B cell (primary cell): ENCODE measurements around the gene PXMP2. TPM values are rescaled to one million over a fixed set of nuclear protein-coding genes. Genes with fewer than 3 reads are reported as not detected.

ENCODE experiments used
- ATAC-seq: fragments of 200-7000 bp; cut with Tn5 transposase; one replicate; pipeline ENCODE4 v1.10.0; 2021; ENCODE audit warnings: low read depth, mild to moderate bottlenecking, moderate number of reproducible peaks, moderate library complexity
- CTCF ChIA-PET: fragments of 350-600 bp; sonication (Branson Sonifier 250); formaldehyde crosslinking; loops from one replicate; lab custom pipeline; 2021; ENCODE audit warnings: antibody characterized with exemption, inconsistent platforms; lab: Charles Lee
- POLR2A ChIA-PET: fragments of 350-600 bp; sonication (Branson Sonifier 250); formaldehyde crosslinking; loops from one replicate; lab custom pipeline; 2021; ENCODE audit warnings: antibody characterized with exemption; lab: Charles Lee
- DNase-seq: peaks from one replicate; pipeline ENCODE4 v3.0.0; 2013
- H2AFZ ChIP-seq: 2 replicates; pipeline ENCODE4 v1.6.1; 2012; ENCODE audit warnings: mild to moderate bottlenecking, low read depth, low read length; ENCODE audit not compliant: insufficient read depth, poor library complexity, severe bottlenecking
- H3K27ac ChIP-seq, 2 donors: 1 replicate in 1 of 2; 2 replicates in 1 of 2; pipeline ENCODE4 v1.5.1; 2012 to 2013; ENCODE audit warnings: low read length in 2 of 2, mild to moderate bottlenecking in 2 of 2, moderate library complexity in 1 of 2
- H3K27me3 ChIP-seq, 4 experiments: fragments of 200-600 bp in 1 of 4; sonication (generic) in 1 of 4; replicated peaks in 1 of 4; 1 replicate in 2 of 4; 2 replicates in 2 of 4; pipeline versions ENCODE4 v1.6.1 to v1.7.0; 2013 to 2016; ENCODE audit warnings: low read length in 3 of 4, mild to moderate bottlenecking in 2 of 4, mixed read lengths in 1 of 4, moderate library complexity in 1 of 4; ENCODE audit not compliant: insufficient read depth in 4 of 4, control insufficient read depth in 3 of 4; ENCODE audit errors: control extremely low read depth in 1 of 4
- H3K36me3 ChIP-seq, 2 experiments: replicated peaks in 1 of 2; 1 replicate in 1 of 2; 2 replicates in 1 of 2; pipeline versions ENCODE4 v1.6.1 to v1.7.1; 2013; ENCODE audit warnings: low read length in 1 of 2; ENCODE audit not compliant: insufficient read depth in 2 of 2, control insufficient read depth in 1 of 2; ENCODE audit errors: control extremely low read depth in 1 of 2, extremely low read depth in 1 of 2
- H3K4me1 ChIP-seq, 2 donors: fragments of 200-600 bp in 1 of 2; sonication (generic) in 1 of 2; 1 replicate in 1 of 2; 2 replicates in 1 of 2; pipeline versions ENCODE4 v1.5.1 to v1.6.1; 2013 to 2017; ENCODE audit warnings: low read length in 2 of 2; ENCODE audit not compliant: control insufficient read depth in 2 of 2, insufficient read depth in 2 of 2
- H3K4me2 ChIP-seq: replicated peaks from 2 replicates; pipeline ENCODE3; 2012; ENCODE audit warnings: mild to moderate bottlenecking, low read depth, low read length; ENCODE audit not compliant: poor library complexity, severe bottlenecking
- H3K4me3 ChIP-seq, 5 experiments: fragments of 200-600 bp in 1 of 5; sonication (generic) in 1 of 5; 1 replicate in 3 of 5; 2 replicates in 2 of 5; pipeline versions ENCODE4 v1.5.1 to v1.7.0; 2011 to 2016; ENCODE audit warnings: low read length in 4 of 5, mild to moderate bottlenecking in 4 of 5, low read depth in 2 of 5, control low read depth in 1 of 5, moderate library complexity in 1 of 5; ENCODE audit not compliant: insufficient read depth in 1 of 5; ENCODE audit errors: control extremely low read depth in 1 of 5, extremely low read depth in 1 of 5
- H3K79me2 ChIP-seq: fragments of 200-600 bp; sonication (generic); one replicate; pipeline ENCODE4 v1.6.0; 2016; ENCODE audit warnings: low read length; ENCODE audit not compliant: control insufficient read depth, insufficient read depth
- H3K9ac ChIP-seq: fragments of 200-600 bp; sonication (generic); 2 replicates; pipeline ENCODE4 v1.6.1; 2017; ENCODE audit warnings: mild to moderate bottlenecking, low read length, moderate library complexity
- H3K9me3 ChIP-seq, 3 donors: one replicate each; pipeline versions ENCODE4 v1.6.1 to v1.7.1; 2013; ENCODE audit warnings: low read length in 2 of 3; ENCODE audit not compliant: control insufficient read depth in 2 of 3, insufficient read depth in 1 of 3; ENCODE audit errors: control extremely low read depth in 1 of 3
- H4K20me1 ChIP-seq: 2 replicates; pipeline ENCODE4 v1.6.0; 2012; ENCODE audit warnings: mild to moderate bottlenecking, low read length; ENCODE audit not compliant: insufficient read depth, control insufficient read depth, poor library complexity, severe bottlenecking
- H3K27ac Mint-ChIP-seq: one replicate; pipeline ENCODE4 v1.8.0; 2021; ENCODE audit warnings: mixed read lengths
- H3K27me3 Mint-ChIP-seq: one replicate; pipeline ENCODE4 v1.8.0; 2021; ENCODE audit warnings: mixed read lengths
- H3K4me1 Mint-ChIP-seq: one replicate; pipeline ENCODE4 v1.8.0; 2021; ENCODE audit warnings: mixed read lengths
- H3K4me3 Mint-ChIP-seq: one replicate; pipeline ENCODE4 v1.8.0; 2021; ENCODE audit warnings: mixed read lengths
- H3K9me3 Mint-ChIP-seq: one replicate; pipeline ENCODE4 v1.8.0; 2022; ENCODE audit warnings: mixed read lengths; ENCODE audit not compliant: insufficient read depth
- EZH2 ChIP-seq: IDR thresholded peaks from 2 replicates; pipeline ENCODE4 v1.6.1; 2012; ENCODE audit warnings: borderline replicate concordance, low read depth, mild to moderate bottlenecking, moderate library complexity, low read length; ENCODE audit not compliant: insufficient read depth, poor library complexity, severe bottlenecking
- WGBS: methylation state at CpG from one replicate; pipeline ENCODE4 v1.1.5; 2013; ENCODE audit warnings: missing lambda C conversion rate; ENCODE audit not compliant: insufficient coverage; 5-methylcytosine and 5-hydroxymethylcytosine counted together
- intact Hi-C: fragments of 100-400 bp; cut with micrococcal nuclease; formaldehyde crosslinking; loops from one replicate; pipeline ENCODE4 v1.10.0; 2022
- polyA plus RNA-seq: library from polyadenylated mRNA; depleted of rRNA; stranded (reverse); fragments of >200 nt; gene quantifications from 2 replicates; pipeline ENCODE4 v1.2.3, GENCODE V29; 2012
- total RNA-seq, 2 donors: library from RNA; stranded (reverse); fragments of 120-200 nt in 1 of 2; gene quantifications; 1 replicate in 1 of 2; 2 replicates in 1 of 2; pipeline versions ENCODE4 v1.2.3 to v1.2.4, GENCODE V29; 2013 to 2022
- TF ChIP-seq, protein P1 (sequence below): fragments of 200-600 bp; IDR thresholded peaks from one replicate; pipeline ENCODE4 v1.8.0; 2022; ENCODE audit warnings: antibody characterized with exemption, mild to moderate bottlenecking

Gene PXMP2
- total and polyA plus RNA-seq, 2 donors (not counting 1 experiment from before 2014, with no cell fraction given) = 4.3 to 10.2 TPM

DNA sequence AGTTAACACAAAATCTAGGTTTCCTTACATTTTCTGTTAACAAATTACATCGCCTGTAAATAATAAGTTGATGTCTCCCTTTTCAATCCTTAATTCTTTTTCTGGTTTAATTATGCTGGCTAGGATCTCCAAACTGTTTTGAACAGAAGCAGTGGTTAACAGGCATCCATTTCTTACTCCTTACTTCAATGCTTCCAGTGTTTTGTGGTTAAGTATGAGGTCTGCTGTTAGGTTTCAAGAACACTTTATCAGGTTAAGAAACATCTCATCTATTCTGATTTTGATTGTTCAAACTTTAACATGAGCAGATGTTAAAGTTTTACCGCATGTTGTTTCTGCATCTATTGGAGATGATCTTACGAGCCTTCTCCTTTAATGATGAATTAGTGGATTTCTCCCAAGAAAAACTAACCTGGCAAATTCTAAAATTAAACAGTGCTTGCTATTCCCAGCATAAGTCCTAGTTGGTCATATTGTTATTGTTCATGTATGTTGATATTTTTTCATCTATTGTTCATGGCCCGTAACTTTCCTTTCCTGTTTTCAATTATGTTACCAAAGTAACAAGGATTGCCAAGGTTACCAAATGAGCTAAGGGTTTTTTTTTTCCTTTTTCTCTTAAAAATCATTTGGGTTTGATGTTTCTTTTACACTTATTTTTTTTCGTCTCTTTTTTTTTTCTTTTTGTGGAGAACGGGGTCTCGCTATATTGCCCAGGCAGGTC, 33.7 kb upstream of the PXMP2 start:
- H3K9ac ChIP-seq = no peak overlapping the region
- H3K4me1 Mint-ChIP-seq = no peaks in the 10 kb centered on the region
- no peak overlapping the region for H2AFZ ChIP-seq
- ChIA-PET CTCF (no interaction called here), POLR2A (no interaction called here)
- no peaks in the 10 kb centered on the region for H3K9me3 Mint-ChIP-seq
- H3K4me2 ChIP-seq = no peak overlapping the region
- no peaks in the 10 kb centered on the region for H3K9me3 ChIP-seq
- no peaks in the 10 kb centered on the region for H3K79me2 ChIP-seq
- WGBS = no CpG with 5 or more reads among the region's 7 CpGs
- H4K20me1 ChIP-seq = no peaks in the 10 kb centered on the region
- H3K4me3 Mint-ChIP-seq = no peak overlapping the region
- H3K27ac ChIP-seq = no peak overlapping the region
- intact Hi-C loops = no loop called here
- DNase-seq (no peak), ATAC-seq (no peak)
- TF ChIP-seq, protein P1, sequence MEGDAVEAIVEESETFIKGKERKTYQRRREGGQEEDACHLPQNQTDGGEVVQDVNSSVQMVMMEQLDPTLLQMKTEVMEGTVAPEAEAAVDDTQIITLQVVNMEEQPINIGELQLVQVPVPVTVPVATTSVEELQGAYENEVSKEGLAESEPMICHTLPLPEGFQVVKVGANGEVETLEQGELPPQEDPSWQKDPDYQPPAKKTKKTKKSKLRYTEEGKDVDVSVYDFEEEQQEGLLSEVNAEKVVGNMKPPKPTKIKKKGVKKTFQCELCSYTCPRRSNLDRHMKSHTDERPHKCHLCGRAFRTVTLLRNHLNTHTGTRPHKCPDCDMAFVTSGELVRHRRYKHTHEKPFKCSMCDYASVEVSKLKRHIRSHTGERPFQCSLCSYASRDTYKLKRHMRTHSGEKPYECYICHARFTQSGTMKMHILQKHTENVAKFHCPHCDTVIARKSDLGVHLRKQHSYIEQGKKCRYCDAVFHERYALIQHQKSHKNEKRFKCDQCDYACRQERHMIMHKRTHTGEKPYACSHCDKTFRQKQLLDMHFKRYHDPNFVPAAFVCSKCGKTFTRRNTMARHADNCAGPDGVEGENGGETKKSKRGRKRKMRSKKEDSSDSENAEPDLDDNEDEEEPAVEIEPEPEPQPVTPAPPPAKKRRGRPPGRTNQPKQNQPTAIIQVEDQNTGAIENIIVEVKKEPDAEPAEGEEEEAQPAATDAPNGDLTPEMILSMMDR = no peak
- TF ChIP-seq EZH2 = no peak
- no peaks in the 10 kb centered on the region for H3K27me3 Mint-ChIP-seq
- H3K27me3 ChIP-seq = no peaks in the 10 kb centered on the region
- peaks cover 11 to 36% of the 10 kb centered on the region in 2 experiments for H3K36me3 ChIP-seq
- H3K4me3 ChIP-seq = no peak overlapping the region
- H3K27ac Mint-ChIP-seq = no peak overlapping the region
- H3K4me1 ChIP-seq = no peaks in the 10 kb centered on the region

- intact Hi-C loops = no loop called here
- H3K9me3 Mint-ChIP-seq = no peaks in the 10 kb centered on the region
Observed at GRCh38 chr12:132657004-132657727, 30.2 kb upstream of the PXMP2 start.

More at GRCh38 chr12:132657004-132657727, 30.2 kb upstream of the PXMP2 start:
- no peak overlapping the region for H3K4me3 ChIP-seq
- no peak for ATAC-seq
- H3K27ac ChIP-seq = no peak overlapping the region
- no peak overlapping the region for H2AFZ ChIP-seq
- ChIA-PET CTCF (interaction anchor here (0.8 kb wide), 1 partner anchor 42 kb away, joined by 3 read pairs; no protein-coding TSS in a partner anchor), POLR2A (no interaction called here)
- no peaks in the 10 kb centered on the region for H3K4me1 ChIP-seq
- no peak overlapping the region for H3K9ac ChIP-seq
- H3K9me3 ChIP-seq = no peaks in the 10 kb centered on the region
- no peaks in the 10 kb centered on the region for H3K27me3 Mint-ChIP-seq
- no peaks in the 10 kb centered on the region for H3K27me3 ChIP-seq
- no peaks in the 10 kb centered on the region for H4K20me1 ChIP-seq
- 98% methylated on average over 11 of the region's 12 CpGs for WGBS
- TF ChIP-seq, protein P1 = no peak
- no peak for TF ChIP-seq EZH2
- peaks cover 13 to 62% of the 10 kb centered on the region in 2 experiments for H3K36me3 ChIP-seq
- no peak for DNase-seq
- H3K4me2 ChIP-seq = no peak overlapping the region
- no peaks in the 10 kb centered on the region for H3K4me1 Mint-ChIP-seq
- no peak overlapping the region for H3K4me3 Mint-ChIP-seq
- H3K27ac Mint-ChIP-seq = no peak overlapping the region
- H3K79me2 ChIP-seq = no peaks in the 10 kb centered on the region
